HepG2 (cell line): Measurements from ENCODE around the gene ARHGAP32.

Source experiments
- CCAR2 ChIP-seq: fragments of 200-400 bp; formaldehyde crosslinking; optimal IDR thresholded peaks from 2 replicates; pipeline ENCODE3; 2018; ENCODE audit warnings: low read depth, mild to moderate bottlenecking, low read length, moderate library complexity
- RFX3 ChIP-seq: IDR thresholded peaks from 2 replicates; pipeline ENCODE4 v1.6.1; 2016; ENCODE audit warnings: missing biosample characterization, missing genetic modification reagents
- SIN3B ChIP-seq: fragments of 150-350 bp; IDR thresholded peaks from 2 replicates; pipeline ENCODE4 v1.6.1; 2014; ENCODE audit warnings: low read length
- TCF12 ChIP-seq, 2 experiments: fragments of 450-650 bp in 1 of 2; sonication (generic) in 1 of 2; formaldehyde crosslinking in 1 of 2; IDR thresholded peaks; 2 replicates each; pipeline versions ENCODE4 v1.6.1 to v1.8.0; 2017 to 2022; ENCODE audit warnings: antibody characterized with exemption in 1 of 2, mild to moderate bottlenecking in 1 of 2, missing genetic modification reagents in 1 of 2, moderate library complexity in 1 of 2
- U2AF2 ChIP-seq: fragments of 200-400 bp; formaldehyde crosslinking; IDR thresholded peaks from 2 replicates; pipeline ENCODE4 v1.6.1; 2017; ENCODE audit warnings: low read depth, mild to moderate bottlenecking, low read length
- ZNF33A ChIP-seq: sonication (generic); formaldehyde crosslinking; IDR thresholded peaks from 2 replicates; pipeline ENCODE4 v1.5.1; 2020; ENCODE audit warnings: missing genetic modification reagents, mild to moderate bottlenecking, moderate library complexity, borderline replicate concordance
- ZNF460 ChIP-seq: sonication (generic); formaldehyde crosslinking; IDR thresholded peaks from 2 replicates; pipeline ENCODE4 v1.5.1; 2020; ENCODE audit warnings: missing genetic modification reagents, mild to moderate bottlenecking, borderline replicate concordance
- ZNF557 ChIP-seq: sonication (generic); formaldehyde crosslinking; IDR thresholded peaks from 2 replicates; pipeline ENCODE4 v1.4.0; 2020; ENCODE audit warnings: missing genetic modification reagents
- TF ChIP-seq, protein P1 (sequence below): sonication (generic); formaldehyde crosslinking; IDR thresholded peaks from 2 replicates; pipeline ENCODE4 v1.8.0; 2022; ENCODE audit warnings: missing genetic modification reagents, low read depth, mild to moderate bottlenecking, borderline replicate concordance
- TF ChIP-seq, protein P2 (sequence below), 2 experiments: IDR thresholded peaks; 2 replicates each; pipeline ENCODE4 v1.6.1; 2011 to 2012; ENCODE audit warnings: low read length in 2 of 2, borderline replicate concordance in 1 of 2, low read depth in 1 of 2, mild to moderate bottlenecking in 1 of 2, moderate library complexity in 1 of 2
- TF ChIP-seq, protein P3 (sequence below): sonication (generic); formaldehyde crosslinking; IDR thresholded peaks from 2 replicates; pipeline ENCODE4 v1.4.0; 2020; ENCODE audit warnings: missing genetic modification reagents, mild to moderate bottlenecking, borderline replicate concordance
- TF ChIP-seq, protein P4 (sequence below): sonication (generic); formaldehyde crosslinking; IDR thresholded peaks from 2 replicates; pipeline ENCODE4 v1.4.0; 2020; ENCODE audit warnings: low read depth, missing genetic modification reagents

DNA sequence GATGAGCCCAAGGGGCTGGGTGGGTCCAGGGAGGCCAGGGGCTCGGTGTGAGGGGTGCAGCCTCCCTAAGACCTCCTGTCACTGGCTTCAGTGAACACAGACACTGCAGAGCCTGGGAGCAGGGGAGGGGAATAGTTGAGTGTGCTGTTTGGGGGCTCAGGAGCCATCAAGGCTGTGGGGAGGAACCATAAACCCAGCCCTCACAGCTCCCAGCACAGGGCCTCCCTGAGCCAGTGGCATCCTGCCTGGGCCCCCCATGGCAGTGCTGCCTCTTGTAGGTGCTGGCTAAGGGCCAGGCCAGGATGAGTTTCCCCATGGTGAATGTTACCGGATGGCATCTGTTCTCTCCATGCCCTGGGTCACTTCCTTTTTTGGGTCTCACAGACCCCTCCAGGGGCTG, 275.4 kb downstream of the ARHGAP32 start:
- TF ChIP-seq TCF12 (IDR thresholded peaks at IDR 0.05) (no peak), TCF12 (CRISPR knock-in tag; IDR thresholded peaks at IDR 0.05) (no peak), SIN3B (no peak), RFX3 (CRISPR knock-in tag) (no peak), ZNF460 (no peak), U2AF2 (no peak), CCAR2 (no peak), ZNF33A (CRISPR knock-in tag) (no peak), ZNF557 (CRISPR knock-in tag) (no peak)
- TF ChIP-seq, protein P1, sequence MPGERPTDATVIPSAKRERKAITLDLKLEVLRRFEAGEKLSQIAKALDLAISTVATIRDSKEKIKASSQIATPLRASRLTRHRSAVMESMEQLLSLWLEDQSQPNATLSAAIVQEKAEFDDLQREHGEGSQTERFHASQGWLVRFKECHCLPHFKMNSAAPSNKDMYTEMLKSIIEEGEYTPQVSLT (CRISPR knock-in tag): no peak
- TF ChIP-seq, protein P2, sequence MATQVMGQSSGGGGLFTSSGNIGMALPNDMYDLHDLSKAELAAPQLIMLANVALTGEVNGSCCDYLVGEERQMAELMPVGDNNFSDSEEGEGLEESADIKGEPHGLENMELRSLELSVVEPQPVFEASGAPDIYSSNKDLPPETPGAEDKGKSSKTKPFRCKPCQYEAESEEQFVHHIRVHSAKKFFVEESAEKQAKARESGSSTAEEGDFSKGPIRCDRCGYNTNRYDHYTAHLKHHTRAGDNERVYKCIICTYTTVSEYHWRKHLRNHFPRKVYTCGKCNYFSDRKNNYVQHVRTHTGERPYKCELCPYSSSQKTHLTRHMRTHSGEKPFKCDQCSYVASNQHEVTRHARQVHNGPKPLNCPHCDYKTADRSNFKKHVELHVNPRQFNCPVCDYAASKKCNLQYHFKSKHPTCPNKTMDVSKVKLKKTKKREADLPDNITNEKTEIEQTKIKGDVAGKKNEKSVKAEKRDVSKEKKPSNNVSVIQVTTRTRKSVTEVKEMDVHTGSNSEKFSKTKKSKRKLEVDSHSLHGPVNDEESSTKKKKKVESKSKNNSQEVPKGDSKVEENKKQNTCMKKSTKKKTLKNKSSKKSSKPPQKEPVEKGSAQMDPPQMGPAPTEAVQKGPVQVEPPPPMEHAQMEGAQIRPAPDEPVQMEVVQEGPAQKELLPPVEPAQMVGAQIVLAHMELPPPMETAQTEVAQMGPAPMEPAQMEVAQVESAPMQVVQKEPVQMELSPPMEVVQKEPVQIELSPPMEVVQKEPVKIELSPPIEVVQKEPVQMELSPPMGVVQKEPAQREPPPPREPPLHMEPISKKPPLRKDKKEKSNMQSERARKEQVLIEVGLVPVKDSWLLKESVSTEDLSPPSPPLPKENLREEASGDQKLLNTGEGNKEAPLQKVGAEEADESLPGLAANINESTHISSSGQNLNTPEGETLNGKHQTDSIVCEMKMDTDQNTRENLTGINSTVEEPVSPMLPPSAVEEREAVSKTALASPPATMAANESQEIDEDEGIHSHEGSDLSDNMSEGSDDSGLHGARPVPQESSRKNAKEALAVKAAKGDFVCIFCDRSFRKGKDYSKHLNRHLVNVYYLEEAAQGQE (IDR thresholded peaks at IDR 0.05; ENCODE audit: borderline replicate concordance in 1 of 2, low read depth in 1 of 2, low read length in 2 of 2): no peak
- TF ChIP-seq, protein P3, sequence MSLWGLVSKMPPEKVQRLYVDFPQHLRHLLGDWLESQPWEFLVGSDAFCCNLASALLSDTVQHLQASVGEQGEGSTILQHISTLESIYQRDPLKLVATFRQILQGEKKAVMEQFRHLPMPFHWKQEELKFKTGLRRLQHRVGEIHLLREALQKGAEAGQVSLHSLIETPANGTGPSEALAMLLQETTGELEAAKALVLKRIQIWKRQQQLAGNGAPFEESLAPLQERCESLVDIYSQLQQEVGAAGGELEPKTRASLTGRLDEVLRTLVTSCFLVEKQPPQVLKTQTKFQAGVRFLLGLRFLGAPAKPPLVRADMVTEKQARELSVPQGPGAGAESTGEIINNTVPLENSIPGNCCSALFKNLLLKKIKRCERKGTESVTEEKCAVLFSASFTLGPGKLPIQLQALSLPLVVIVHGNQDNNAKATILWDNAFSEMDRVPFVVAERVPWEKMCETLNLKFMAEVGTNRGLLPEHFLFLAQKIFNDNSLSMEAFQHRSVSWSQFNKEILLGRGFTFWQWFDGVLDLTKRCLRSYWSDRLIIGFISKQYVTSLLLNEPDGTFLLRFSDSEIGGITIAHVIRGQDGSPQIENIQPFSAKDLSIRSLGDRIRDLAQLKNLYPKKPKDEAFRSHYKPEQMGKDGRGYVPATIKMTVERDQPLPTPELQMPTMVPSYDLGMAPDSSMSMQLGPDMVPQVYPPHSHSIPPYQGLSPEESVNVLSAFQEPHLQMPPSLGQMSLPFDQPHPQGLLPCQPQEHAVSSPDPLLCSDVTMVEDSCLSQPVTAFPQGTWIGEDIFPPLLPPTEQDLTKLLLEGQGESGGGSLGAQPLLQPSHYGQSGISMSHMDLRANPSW (CRISPR knock-in tag): no peak
- TF ChIP-seq, protein P4, sequence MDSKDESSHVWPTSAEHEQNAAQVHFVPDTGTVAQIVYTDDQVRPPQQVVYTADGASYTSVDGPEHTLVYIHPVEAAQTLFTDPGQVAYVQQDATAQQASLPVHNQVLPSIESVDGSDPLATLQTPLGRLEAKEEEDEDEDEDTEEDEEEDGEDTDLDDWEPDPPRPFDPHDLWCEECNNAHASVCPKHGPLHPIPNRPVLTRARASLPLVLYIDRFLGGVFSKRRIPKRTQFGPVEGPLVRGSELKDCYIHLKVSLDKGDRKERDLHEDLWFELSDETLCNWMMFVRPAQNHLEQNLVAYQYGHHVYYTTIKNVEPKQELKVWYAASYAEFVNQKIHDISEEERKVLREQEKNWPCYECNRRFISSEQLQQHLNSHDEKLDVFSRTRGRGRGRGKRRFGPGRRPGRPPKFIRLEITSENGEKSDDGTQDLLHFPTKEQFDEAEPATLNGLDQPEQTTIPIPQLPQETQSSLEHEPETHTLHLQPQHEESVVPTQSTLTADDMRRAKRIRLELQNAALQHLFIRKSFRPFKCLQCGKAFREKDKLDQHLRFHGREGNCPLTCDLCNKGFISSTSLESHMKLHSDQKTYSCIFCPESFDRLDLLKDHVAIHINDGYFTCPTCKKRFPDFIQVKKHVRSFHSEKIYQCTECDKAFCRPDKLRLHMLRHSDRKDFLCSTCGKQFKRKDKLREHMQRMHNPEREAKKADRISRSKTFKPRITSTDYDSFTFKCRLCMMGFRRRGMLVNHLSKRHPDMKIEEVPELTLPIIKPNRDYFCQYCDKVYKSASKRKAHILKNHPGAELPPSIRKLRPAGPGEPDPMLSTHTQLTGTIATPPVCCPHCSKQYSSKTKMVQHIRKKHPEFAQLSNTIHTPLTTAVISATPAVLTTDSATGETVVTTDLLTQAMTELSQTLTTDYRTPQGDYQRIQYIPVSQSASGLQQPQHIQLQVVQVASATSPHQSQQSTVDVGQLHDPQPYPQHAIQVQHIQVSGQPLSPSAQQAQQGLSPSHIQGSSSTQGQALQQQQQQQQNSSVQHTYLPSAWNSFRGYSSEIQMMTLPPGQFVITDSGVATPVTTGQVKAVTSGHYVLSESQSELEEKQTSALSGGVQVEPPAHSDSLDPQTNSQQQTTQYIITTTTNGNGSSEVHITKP (CRISPR knock-in tag): no peak
